GM13976 (cell line): ENCODE results near the gene LRP11.

Experiments used
- DNase-seq: peaks from one replicate; pipeline ENCODE4 v3.0.0; 2012; ENCODE audit warnings: low spot score
- in situ Hi-C: fragments of 300-500 bp; cut with MboI; formaldehyde crosslinking; loops from one replicate; pipeline ENCODE4 v1.12.0; 2022; ENCODE audit warnings: low sequenced_read_pairs, mixed read lengths, inconsistent platforms; ENCODE audit not compliant: unreplicated experiment
- TF ChIP-seq, protein P1 (sequence below): IDR thresholded peaks from 2 replicates; pipeline ENCODE4 v1.5.1; 2012; ENCODE audit warnings: borderline replicate concordance, mild to moderate bottlenecking; ENCODE audit not compliant: insufficient read depth; ENCODE audit errors: extremely low read depth, missing control alignments, control extremely low read depth

LRP11 gene

DNA sequence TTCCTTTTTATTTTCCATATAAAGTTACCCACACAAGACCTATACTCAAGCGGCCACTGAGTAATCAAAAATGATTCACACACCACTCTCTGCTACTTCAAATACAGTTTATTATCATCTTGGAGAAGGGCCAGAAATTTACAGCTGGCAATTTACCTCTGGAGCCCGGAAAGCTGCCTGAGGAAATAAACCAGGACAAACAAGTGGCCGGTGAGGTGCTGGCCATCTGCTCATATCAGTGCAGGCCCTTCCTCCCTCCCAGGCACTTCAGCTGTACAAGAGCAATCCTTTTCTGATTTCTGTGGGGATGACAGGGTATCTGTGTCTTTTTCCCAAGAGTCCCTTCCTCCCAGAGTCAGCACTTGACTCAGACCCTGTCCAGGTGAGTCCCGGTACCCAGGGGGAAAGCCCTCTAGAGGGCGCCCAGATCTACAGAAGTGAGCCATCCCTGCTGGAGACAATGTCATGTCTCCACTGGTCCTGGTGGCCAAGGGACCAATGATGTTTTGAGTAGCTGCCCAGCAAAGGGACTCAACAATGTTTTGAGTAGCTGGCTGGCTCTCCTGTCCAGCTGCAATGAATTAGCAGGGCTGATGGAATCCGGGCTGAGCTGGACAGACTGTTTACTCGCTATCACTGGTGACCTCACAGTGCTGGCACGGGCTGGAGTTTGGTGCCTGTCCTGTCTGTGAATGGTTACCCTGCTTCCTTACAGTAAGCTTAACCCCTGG is 23.6 kb downstream of the LRP11 start:
- in situ Hi-C loops: no loop called here
- DNase-seq: peak; percentile 69
- TF ChIP-seq, protein P1, sequence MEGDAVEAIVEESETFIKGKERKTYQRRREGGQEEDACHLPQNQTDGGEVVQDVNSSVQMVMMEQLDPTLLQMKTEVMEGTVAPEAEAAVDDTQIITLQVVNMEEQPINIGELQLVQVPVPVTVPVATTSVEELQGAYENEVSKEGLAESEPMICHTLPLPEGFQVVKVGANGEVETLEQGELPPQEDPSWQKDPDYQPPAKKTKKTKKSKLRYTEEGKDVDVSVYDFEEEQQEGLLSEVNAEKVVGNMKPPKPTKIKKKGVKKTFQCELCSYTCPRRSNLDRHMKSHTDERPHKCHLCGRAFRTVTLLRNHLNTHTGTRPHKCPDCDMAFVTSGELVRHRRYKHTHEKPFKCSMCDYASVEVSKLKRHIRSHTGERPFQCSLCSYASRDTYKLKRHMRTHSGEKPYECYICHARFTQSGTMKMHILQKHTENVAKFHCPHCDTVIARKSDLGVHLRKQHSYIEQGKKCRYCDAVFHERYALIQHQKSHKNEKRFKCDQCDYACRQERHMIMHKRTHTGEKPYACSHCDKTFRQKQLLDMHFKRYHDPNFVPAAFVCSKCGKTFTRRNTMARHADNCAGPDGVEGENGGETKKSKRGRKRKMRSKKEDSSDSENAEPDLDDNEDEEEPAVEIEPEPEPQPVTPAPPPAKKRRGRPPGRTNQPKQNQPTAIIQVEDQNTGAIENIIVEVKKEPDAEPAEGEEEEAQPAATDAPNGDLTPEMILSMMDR: peak; percentile 53

DNA sequence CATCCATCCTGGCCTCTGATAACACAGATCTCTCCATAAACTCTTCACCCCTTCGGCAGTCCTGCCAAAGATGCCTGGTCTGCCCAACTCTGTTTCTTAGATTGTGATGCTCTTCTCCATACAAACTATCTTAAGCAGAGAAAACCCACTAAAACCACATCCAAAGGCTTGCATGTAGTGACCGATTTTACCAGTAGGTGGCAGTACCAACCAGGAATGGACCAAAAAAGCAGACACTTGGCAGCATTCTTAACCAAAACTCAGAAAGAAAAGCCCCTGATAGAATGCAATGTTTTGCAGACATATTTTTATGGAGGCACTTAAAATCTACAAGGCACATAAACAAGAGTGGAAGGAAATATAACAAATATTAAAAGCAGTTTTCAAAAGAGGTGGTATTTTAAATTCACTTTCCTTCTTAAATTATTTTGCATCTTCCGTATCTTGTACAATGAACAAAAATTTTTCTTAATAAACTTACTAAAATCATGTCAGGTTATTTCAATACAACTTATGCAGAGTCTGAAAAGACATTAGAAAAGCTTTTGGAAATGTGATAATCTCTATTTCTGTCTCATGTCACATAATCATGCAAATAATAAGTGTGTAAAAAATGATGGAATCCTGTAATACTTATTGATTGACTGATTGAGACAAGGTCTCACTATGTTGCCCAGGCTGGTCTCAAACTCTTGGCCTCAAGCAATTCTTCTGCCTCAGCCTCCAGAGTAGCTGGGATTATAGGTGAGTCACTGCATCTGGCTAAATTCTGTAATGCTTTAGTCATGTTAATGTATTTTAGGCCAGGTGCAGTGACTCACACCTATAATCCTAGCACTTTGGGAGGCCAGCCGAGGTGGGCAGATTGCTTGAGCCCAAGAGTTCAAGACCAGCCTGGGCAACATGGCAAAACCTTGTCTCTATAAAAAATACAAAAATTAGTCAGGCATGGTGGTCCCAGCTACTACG is 29.4 kb downstream of the LRP11 start:
- in situ Hi-C loops: no loop called here

DNA sequence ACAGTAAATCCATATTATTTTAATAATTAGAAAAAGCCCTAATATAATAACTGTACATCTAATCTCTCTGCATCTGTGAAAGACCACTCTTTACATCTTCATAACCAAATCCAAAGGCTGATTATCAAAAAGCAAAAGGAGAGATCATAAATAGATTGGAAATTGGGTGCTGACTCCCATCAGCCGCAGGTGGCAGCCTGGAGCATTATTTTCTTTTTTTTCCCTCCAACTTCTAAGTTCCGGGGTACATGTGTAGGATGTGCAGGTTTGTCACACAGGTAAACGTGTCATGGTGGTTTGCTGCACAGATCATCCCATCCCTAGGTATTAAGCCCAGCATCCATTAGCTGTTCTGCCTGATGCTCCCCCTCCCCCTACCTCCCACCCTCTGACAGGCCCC is 30.5 kb downstream of the LRP11 start:
- in situ Hi-C loops: no loop called here
- no peak for DNase-seq
- TF ChIP-seq, protein P1: no peak

More for the DNA sequence above, 29.4 kb downstream of the LRP11 start:
- TF ChIP-seq, protein P1: peak; percentile 86
- peak; percentile 66 for DNase-seq

DNA sequence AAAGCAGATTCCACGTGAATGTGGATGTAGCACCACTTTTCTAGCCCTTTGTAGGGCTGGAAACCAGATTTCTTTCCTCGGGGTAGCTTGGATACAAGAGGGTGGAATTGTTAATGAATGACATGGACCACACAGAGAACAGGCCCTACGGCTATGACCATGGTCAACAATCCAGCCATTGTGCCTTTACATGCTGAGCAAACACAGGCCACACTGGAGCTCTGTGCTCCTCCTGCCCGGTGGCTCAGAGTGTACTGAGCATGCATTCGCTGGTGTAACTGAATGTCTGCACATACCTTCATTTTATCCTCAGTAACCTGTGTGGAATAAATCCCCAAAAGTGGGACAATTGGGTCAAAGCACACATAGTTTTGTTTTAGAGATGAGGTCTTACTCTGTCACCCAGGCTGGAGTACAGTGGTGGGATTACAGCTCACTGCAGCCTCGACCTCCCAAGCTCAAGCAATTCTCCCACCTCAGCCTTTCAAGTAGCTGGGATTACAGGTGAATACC is 32.8 kb downstream of the LRP11 start:
- TF ChIP-seq, protein P1: no peak
- in situ Hi-C loops: no loop called here

DNA sequence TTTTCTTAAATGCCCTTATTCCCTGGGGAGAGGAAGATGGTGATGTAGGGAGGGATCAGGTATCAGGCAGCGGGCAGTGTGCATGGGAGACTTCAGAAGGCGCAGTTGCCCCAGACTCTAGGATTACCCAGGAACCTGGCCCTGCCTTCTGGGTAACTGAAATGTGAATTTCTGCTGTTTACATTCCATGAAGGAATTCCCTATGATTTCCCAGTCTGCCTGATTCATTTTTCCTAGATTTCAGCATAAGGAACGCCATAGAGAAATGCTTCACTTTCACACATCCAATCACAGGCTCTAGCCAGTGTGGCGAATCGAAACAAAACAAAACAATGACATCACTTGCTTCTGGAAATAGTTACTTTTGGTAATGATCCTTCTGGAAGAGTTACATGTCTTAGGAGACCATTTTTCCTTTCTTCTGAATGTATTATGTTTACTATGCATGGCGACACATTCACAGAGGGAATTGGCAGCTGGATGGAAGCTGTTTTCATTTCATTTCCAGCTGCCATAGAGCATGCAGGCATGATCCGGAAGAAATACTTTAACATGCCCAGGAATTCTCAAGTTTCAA is 33.3 kb downstream of the LRP11 start:
- in situ Hi-C loops: no loop called here
- TF ChIP-seq, protein P1: no peak
- no peak for DNase-seq

More for the DNA sequence above, 32.8 kb downstream of the LRP11 start:
- no peak for DNase-seq

DNA sequence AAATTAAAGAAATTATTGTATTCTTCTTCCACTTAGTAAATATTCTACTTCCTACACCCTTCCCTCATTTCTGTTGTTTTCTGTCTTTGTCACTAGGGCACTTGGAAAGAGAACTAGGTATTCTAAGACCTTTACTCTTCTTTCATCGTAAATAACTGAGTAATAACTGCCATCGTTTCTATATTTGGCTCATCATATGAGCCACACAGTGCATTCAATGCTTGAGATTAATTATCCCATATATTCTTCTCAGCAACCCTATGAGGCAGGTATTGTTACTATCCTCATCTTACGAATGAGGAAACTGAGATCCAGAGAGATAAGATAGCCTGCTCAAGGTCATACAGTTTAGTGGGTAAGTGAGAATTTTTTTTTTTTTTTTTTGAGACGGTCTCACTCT is 38.9 kb downstream of the LRP11 start:
- DNase-seq: no peak
- in situ Hi-C loops: no loop called here
- TF ChIP-seq, protein P1: no peak
